Measurements from ENCODE around the gene ELP2. TPM values are rescaled to one million over a fixed set of nuclear protein-coding genes. Genes with fewer than 3 reads are reported as not detected.

The ELP2 gene
- total RNA-seq, 3 donors from 2014 or later (not counting 1 experiment from before 2014, with no cell fraction given) = 119 to 135 (median 129) TPM

DNA sequence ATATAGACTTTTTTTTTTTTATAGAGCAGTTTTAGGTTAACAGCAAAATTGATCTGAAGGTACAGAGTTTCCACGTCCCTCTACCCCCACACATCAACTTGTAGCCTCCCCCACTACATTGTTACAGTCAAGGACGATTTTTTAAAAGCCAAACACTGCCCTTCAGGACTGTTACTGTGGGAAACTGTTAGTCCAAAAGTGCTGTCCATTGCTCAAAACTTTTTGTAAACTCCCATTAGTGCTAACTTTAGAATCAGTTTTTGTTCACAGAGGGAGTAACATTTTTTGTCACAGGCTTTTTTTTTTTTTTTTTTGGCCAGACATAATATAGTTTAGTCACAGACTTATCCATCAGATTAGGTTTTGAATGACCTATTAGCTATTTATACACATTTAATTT is 24.1 kb downstream of the ELP2 start:
- no peak overlapping the region for H3K4me3 Mint-ChIP-seq
- Histone ChIP-seq H3K27me3 (ENCODE audit: control insufficient read depth, insufficient read depth, low read length) (no peaks in the 10 kb centered on the region), H3K36me3 (ENCODE audit: control insufficient read depth, insufficient read depth, low read length) (peaks cover 81% of the 10 kb centered on the region), H3K4me1 (ENCODE audit: control insufficient read depth, insufficient read depth, low read length) (no peaks in the 10 kb centered on the region), H3K27ac (ENCODE audit: low read length) (no peak overlapping the region), H3K9me3 (ENCODE audit: control insufficient read depth, insufficient read depth, low read length) (no peaks in the 10 kb centered on the region), H3K4me3 (ENCODE audit: low read length) (no peak overlapping the region)
- WGBS (ENCODE audit: insufficient coverage) = 98% methylated on average over 2 of the region's 2 CpGs
- peaks cover 11 to 22% of the 10 kb centered on the region in 2 donors for H3K4me1 Mint-ChIP-seq
- no peak for DNase-seq
- no peak overlapping the region for H3K27ac Mint-ChIP-seq
- peaks cover 15% of the 10 kb centered on the region for H3K36me3 Mint-ChIP-seq
- H3K9me3 Mint-ChIP-seq = no peaks in the 10 kb centered on the region
- intact Hi-C loops (cut with micrococcal nuclease) = no loop called here
- H3K27me3 Mint-ChIP-seq (ENCODE audit: low read depth in 2 of 2) = no peaks in the 10 kb centered on the region
- ATAC-seq = no peak
- TF ChIP-seq, protein P1, sequence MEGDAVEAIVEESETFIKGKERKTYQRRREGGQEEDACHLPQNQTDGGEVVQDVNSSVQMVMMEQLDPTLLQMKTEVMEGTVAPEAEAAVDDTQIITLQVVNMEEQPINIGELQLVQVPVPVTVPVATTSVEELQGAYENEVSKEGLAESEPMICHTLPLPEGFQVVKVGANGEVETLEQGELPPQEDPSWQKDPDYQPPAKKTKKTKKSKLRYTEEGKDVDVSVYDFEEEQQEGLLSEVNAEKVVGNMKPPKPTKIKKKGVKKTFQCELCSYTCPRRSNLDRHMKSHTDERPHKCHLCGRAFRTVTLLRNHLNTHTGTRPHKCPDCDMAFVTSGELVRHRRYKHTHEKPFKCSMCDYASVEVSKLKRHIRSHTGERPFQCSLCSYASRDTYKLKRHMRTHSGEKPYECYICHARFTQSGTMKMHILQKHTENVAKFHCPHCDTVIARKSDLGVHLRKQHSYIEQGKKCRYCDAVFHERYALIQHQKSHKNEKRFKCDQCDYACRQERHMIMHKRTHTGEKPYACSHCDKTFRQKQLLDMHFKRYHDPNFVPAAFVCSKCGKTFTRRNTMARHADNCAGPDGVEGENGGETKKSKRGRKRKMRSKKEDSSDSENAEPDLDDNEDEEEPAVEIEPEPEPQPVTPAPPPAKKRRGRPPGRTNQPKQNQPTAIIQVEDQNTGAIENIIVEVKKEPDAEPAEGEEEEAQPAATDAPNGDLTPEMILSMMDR (IDR thresholded peaks at IDR 0.05) = no peak

DNA sequence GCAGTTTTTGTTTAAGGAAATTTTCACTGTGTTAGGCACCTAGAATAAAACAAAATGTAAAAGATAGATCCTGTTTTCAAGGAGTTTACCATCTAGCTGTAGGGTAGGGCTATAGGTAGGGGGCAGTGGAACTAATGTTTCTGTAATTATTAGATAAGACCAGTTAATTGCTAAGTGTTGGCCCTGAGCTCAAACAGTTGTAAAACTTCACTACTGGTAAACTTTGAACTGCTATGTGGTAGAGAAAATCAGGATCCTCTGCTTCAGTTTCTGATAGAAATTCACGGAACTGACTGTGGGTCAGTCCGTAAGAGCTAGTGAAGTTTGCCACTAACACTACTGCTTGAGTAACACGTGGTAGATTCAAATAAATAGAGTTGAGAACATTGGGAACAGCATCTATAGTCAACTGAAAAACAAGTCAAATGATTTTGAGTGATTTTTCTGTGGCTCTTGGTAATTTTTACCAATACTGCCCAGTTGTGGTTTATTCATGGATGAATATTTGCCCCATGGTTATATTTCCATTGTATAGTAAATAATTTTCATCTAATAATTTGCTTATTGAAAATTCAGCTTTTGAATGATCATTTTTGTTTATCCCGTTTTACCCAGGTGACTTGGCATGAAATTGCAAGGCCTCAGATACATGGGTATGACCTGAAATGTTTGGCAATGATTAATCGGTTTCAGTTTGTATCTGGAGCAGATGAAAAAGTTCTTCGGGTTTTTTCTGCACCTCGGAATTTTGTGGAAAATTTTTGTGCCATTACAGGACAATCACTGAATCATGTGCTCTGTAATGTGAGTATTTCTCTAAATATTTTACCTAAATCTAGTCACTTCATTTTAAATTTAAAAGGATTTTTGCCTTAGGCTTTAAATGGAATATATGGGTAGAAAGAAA is 26.4 kb downstream of the ELP2 start:
- Mint-ChIP-seq H3K4me3 (no peak overlapping the region), H3K27ac (no peak overlapping the region), H3K9me3 (no peaks in the 10 kb centered on the region), H3K36me3 (peaks cover 28% of the 10 kb centered on the region), H3K27me3 (ENCODE audit: low read depth in 2 of 2) (no peaks in the 10 kb centered on the region), H3K4me1 (peaks cover 11 to 17% of the 10 kb centered on the region in 2 donors)
- no peaks in the 10 kb centered on the region for H3K9me3 ChIP-seq (ENCODE audit: control insufficient read depth, insufficient read depth, low read length)
- intact Hi-C loops (cut with micrococcal nuclease) = no loop called here
- no peaks in the 10 kb centered on the region for H3K4me1 ChIP-seq (ENCODE audit: control insufficient read depth, insufficient read depth, low read length)
- peaks cover 80% of the 10 kb centered on the region for H3K36me3 ChIP-seq (ENCODE audit: control insufficient read depth, insufficient read depth, low read length)
- H3K27ac ChIP-seq (ENCODE audit: low read length) = no peak overlapping the region
- DNase-seq (no peak), ATAC-seq (no peak)
- TF ChIP-seq, protein P1 (IDR thresholded peaks at IDR 0.05) = no peak
- H3K27me3 ChIP-seq (ENCODE audit: control insufficient read depth, insufficient read depth, low read length) = no peaks in the 10 kb centered on the region
- WGBS (ENCODE audit: insufficient coverage) = 96% methylated on average over 7 of the region's 7 CpGs
- no peak overlapping the region for H3K4me3 ChIP-seq (ENCODE audit: low read length)

DNA sequence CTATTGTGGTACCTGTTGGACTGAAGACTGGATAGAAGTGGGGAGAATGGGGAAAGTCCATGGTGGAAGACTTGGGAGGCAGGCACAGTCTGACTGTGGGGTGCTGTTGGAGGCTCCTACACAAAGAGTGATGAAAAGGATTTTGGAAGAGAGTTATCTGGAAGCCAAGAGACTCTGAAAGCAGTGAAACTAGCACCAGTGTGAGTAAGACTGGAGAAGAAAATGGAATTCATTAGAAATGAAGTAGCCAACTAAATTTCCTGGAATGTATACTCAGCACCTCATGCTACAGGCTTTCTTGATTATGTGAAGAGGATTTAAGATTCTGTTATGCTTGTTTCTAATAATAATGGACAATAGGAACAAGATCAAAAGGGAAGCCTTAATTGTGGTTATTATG is 27.7 kb downstream of the ELP2 start:
- no peak overlapping the region for H3K27ac ChIP-seq (ENCODE audit: low read length)
- H3K36me3 ChIP-seq (ENCODE audit: control insufficient read depth, insufficient read depth, low read length) = peaks cover 87% of the 10 kb centered on the region
- no peaks in the 10 kb centered on the region for H3K4me1 ChIP-seq (ENCODE audit: control insufficient read depth, insufficient read depth, low read length)
- H3K4me3 ChIP-seq (ENCODE audit: low read length) = no peak overlapping the region
- Mint-ChIP-seq H3K4me1 (peaks cover 11 to 17% of the 10 kb centered on the region in 2 donors), H3K27ac (peak overlapping the region in 1 of 2 donors; percentile 2), H3K9me3 (no peaks in the 10 kb centered on the region), H3K4me3 (no peak overlapping the region), H3K27me3 (ENCODE audit: low read depth in 2 of 2) (no peaks in the 10 kb centered on the region), H3K36me3 (peaks cover 25% of the 10 kb centered on the region)
- no peaks in the 10 kb centered on the region for H3K27me3 ChIP-seq (ENCODE audit: control insufficient read depth, insufficient read depth, low read length)
- intact Hi-C loops (cut with micrococcal nuclease) = no loop called here
- ATAC-seq = no peak
- H3K9me3 ChIP-seq (ENCODE audit: control insufficient read depth, insufficient read depth, low read length) = no peaks in the 10 kb centered on the region
- no peak for DNase-seq
- TF ChIP-seq, protein P1 (IDR thresholded peaks at IDR 0.05) = no peak

All from natural killer cell (primary cell).